ENCODE measurements around the gene GAGE2A.
"Not testable (repeated sequence)": the region's sequence is repeated elsewhere in the genome, so short reads cannot be mapped to it uniquely, and the experiment has no call there.

DNA sequence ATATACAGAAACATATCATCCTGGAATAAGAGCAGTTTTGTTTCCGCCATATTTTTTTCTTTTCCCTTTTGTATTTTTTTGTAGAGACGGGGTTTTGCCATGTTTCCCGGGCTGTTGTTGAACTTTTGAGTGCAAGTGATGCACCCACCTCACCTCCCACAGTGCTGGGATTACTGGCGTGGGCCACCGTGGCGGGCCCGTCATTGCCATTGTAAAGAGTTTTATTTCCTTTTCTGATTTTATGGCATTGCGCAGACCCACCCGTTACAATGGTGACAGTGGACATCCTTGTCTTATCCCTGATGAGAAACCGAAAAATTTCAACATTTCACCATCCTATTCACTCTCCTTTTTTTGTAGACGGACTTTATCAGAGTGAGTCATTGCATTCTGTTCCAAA lies 20.6 kb upstream of the GAGE2A start:
- TF ChIP-seq SMC3 (IDR thresholded peaks at IDR 0.05; ENCODE audit: low read depth, low read length); JUND (IDR thresholded peaks at IDR 0.05); MXI1 (IDR thresholded peaks at IDR 0.05; ENCODE audit: low read depth, low read length): not testable (repeated sequence)
- TF ChIP-seq, protein P1, sequence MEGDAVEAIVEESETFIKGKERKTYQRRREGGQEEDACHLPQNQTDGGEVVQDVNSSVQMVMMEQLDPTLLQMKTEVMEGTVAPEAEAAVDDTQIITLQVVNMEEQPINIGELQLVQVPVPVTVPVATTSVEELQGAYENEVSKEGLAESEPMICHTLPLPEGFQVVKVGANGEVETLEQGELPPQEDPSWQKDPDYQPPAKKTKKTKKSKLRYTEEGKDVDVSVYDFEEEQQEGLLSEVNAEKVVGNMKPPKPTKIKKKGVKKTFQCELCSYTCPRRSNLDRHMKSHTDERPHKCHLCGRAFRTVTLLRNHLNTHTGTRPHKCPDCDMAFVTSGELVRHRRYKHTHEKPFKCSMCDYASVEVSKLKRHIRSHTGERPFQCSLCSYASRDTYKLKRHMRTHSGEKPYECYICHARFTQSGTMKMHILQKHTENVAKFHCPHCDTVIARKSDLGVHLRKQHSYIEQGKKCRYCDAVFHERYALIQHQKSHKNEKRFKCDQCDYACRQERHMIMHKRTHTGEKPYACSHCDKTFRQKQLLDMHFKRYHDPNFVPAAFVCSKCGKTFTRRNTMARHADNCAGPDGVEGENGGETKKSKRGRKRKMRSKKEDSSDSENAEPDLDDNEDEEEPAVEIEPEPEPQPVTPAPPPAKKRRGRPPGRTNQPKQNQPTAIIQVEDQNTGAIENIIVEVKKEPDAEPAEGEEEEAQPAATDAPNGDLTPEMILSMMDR (IDR thresholded peaks at IDR 0.05): not testable (repeated sequence)
